ENCODE data around the gene CAMK2N1. TPM values are rescaled to one million over a fixed set of nuclear protein-coding genes. Genes with fewer than 3 reads are reported as not detected.

Gene CAMK2N1
- total and polyA plus RNA-seq, 2 of the 13 experiments (the other 11 are each of a cell fraction or from before 2014, with no cell fraction given) = 38.0 to 38.6 TPM

- TF ChIP-seq ZBTB38 (CRISPR knock-in tag; IDR thresholded peaks at IDR 0.05) (peak; percentile 59; the same call in 1 of the 2 replicates), KDM1A (CRISPR knock-in tag; IDR thresholded peaks at IDR 0.05) (peak; percentile 100), GFI1 (CRISPR knock-in tag; IDR thresholded peaks at IDR 0.05; ENCODE audit: borderline replicate concordance) (no peak), ELF1 (CRISPR knock-in tag; IDR thresholded peaks at IDR 0.05) (peak; percentile 83), ESRRA (CRISPR knock-in tag; IDR thresholded peaks at IDR 0.05; ENCODE audit: low read depth) (peak; percentile 74; the same call in 1 of the 2 replicates), MAZ (IDR thresholded peaks at IDR 0.05; ENCODE audit: borderline replicate concordance, low read depth, low read length) (peak; percentile 69), MAZ (CRISPR knock-in tag; IDR thresholded peaks at IDR 0.05; ENCODE audit: low read depth) (peak; percentile 85), GTF3A (CRISPR knock-in tag; conservative IDR thresholded peaks at IDR 0.05) (no peak), ZNF644 (CRISPR knock-in tag; IDR thresholded peaks at IDR 0.05; ENCODE audit: low read depth) (no peak), HIC2 (CRISPR knock-in tag; IDR thresholded peaks at IDR 0.05; ENCODE audit: low read depth) (peak; percentile 92; the same call in 1 of the 2 replicates), BORCS8-MEF2B (CRISPR knock-in tag; IDR thresholded peaks at IDR 0.05) (0 out of 2 replicates have a peak, but pooled peaks have one; percentile 8), NFRKB (IDR thresholded peaks at IDR 0.05) (no peak), ZBTB39 (CRISPR knock-in tag; IDR thresholded peaks at IDR 0.05) (no peak), ZSCAN21 (CRISPR knock-in tag; IDR thresholded peaks at IDR 0.05; ENCODE audit: borderline replicate concordance) (peak; percentile 75; the same call in 1 of the 2 replicates), ZFYVE20 (CRISPR knock-in tag; IDR thresholded peaks at IDR 0.05; ENCODE audit: borderline replicate concordance, low read depth) (no peak)
- TF ChIP-seq, protein P1, sequence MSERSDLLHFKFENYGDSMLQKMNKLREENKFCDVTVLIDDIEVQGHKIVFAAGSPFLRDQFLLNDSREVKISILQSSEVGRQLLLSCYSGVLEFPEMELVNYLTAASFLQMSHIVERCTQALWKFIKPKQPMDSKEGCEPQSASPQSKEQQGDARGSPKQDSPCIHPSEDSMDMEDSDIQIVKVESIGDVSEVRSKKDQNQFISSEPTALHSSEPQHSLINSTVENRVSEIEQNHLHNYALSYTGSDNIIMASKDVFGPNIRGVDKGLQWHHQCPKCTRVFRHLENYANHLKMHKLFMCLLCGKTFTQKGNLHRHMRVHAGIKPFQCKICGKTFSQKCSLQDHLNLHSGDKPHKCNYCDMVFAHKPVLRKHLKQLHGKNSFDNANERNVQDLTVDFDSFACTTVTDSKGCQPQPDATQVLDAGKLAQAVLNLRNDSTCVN (CRISPR knock-in tag; IDR thresholded peaks at IDR 0.05; ENCODE audit: borderline replicate concordance) = peak; percentile 49; the same call in 1 of the 2 replicates
- TF ChIP-seq, protein P2, sequence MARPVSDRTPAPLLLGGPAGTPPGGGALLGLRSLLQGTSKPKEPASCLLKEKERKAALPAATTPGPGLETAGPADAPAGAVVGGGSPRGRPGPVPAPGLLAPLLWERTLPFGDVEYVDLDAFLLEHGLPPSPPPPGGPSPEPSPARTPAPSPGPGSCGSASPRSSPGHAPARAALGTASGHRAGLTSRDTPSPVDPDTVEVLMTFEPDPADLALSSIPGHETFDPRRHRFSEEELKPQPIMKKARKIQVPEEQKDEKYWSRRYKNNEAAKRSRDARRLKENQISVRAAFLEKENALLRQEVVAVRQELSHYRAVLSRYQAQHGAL (CRISPR knock-in tag; IDR thresholded peaks at IDR 0.05; ENCODE audit: not compliant biosample characterization) = no peak
- TF ChIP-seq, protein P3, sequence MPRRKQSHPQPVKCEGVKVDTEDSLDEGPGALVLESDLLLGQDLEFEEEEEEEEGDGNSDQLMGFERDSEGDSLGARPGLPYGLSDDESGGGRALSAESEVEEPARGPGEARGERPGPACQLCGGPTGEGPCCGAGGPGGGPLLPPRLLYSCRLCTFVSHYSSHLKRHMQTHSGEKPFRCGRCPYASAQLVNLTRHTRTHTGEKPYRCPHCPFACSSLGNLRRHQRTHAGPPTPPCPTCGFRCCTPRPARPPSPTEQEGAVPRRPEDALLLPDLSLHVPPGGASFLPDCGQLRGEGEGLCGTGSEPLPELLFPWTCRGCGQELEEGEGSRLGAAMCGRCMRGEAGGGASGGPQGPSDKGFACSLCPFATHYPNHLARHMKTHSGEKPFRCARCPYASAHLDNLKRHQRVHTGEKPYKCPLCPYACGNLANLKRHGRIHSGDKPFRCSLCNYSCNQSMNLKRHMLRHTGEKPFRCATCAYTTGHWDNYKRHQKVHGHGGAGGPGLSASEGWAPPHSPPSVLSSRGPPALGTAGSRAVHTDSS (CRISPR knock-in tag; conservative IDR thresholded peaks at IDR 0.05) = 0 out of 2 replicates have a peak, but pooled peaks have one; percentile 50
- TF ChIP-seq, protein P4, sequence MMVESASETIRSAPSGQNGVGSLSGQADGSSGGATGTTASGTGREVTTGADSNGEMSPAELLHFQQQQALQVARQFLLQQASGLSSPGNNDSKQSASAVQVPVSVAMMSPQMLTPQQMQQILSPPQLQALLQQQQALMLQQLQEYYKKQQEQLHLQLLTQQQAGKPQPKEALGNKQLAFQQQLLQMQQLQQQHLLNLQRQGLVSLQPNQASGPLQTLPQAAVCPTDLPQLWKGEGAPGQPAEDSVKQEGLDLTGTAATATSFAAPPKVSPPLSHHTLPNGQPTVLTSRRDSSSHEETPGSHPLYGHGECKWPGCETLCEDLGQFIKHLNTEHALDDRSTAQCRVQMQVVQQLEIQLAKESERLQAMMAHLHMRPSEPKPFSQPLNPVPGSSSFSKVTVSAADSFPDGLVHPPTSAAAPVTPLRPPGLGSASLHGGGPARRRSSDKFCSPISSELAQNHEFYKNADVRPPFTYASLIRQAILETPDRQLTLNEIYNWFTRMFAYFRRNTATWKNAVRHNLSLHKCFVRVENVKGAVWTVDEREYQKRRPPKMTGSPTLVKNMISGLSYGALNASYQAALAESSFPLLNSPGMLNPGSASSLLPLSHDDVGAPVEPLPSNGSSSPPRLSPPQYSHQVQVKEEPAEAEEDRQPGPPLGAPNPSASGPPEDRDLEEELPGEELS (CRISPR knock-in tag; IDR thresholded peaks at IDR 0.05) = peak; percentile 77
Measured at GRCh38 chr1:20476265-20477038, 9.6 kb downstream of the CAMK2N1 start (continued).
